CD4-positive, alpha-beta T cell (primary cell): Measurements from ENCODE around the gene PLA2G4B. TPM values are rescaled to one million over a fixed set of nuclear protein-coding genes. Genes with fewer than 3 reads are reported as not detected.

Experiments used
- ATAC-seq: fragments of 200-7000 bp; cut with Tn5 transposase; one replicate; pipeline ENCODE4 v1.10.0; 2022; ENCODE audit warnings: mild to moderate bottlenecking; ENCODE audit not compliant: poor library complexity
- CTCF ChIA-PET: fragments of 350-600 bp; sonication (Branson Sonifier 250); formaldehyde crosslinking; loops from one replicate; lab custom pipeline; 2021; ENCODE audit warnings: antibody characterized with exemption, inconsistent platforms; lab: Charles Lee
- POLR2A ChIA-PET: fragments of 350-600 bp; sonication (Branson Sonifier 250); formaldehyde crosslinking; loops from one replicate; lab custom pipeline; 2021; ENCODE audit warnings: antibody characterized with exemption, inconsistent platforms; lab: Charles Lee
- DNase-seq, 14 experiments: peaks; one replicate each; pipeline ENCODE4 v3.0.0-alpha.2; 2013 to 2020; ENCODE audit warnings: mixed read lengths in 2 of 14
- H3K27ac ChIP-seq, 2 donors: one replicate each; pipeline versions ENCODE4 v1.5.1 to v1.7.0; 2013; ENCODE audit warnings: low read length in 2 of 2, low read depth in 1 of 2, mild to moderate bottlenecking in 1 of 2
- H3K27me3 ChIP-seq, 2 experiments: 1 replicate in 1 of 2; 2 replicates in 1 of 2; pipeline versions ENCODE4 v1.6.1 to v1.7.0; 2013; ENCODE audit warnings: low read length in 2 of 2, control low read depth in 1 of 2, mild to moderate bottlenecking in 1 of 2, moderate library complexity in 1 of 2; ENCODE audit not compliant: insufficient read depth in 2 of 2, control insufficient read depth in 1 of 2
- H3K36me3 ChIP-seq: one replicate; pipeline ENCODE4 v1.6.1; 2013; ENCODE audit warnings: low read length, control low read depth; ENCODE audit not compliant: insufficient read depth
- H3K4me1 ChIP-seq: one replicate; pipeline ENCODE4 v1.6.1; 2013; ENCODE audit warnings: low read length, control low read depth; ENCODE audit not compliant: insufficient read depth
- H3K4me3 ChIP-seq: one replicate; pipeline ENCODE4 v1.5.1; 2013; ENCODE audit warnings: mild to moderate bottlenecking, low read length, moderate library complexity
- H3K9me3 ChIP-seq, 2 experiments: 1 replicate in 1 of 2; 2 replicates in 1 of 2; pipeline versions ENCODE4 v1.6.1 to v1.7.0; 2013; ENCODE audit warnings: low read length in 2 of 2, mild to moderate bottlenecking in 2 of 2, control low read depth in 1 of 2, moderate library complexity in 1 of 2; ENCODE audit not compliant: control insufficient read depth in 1 of 2, insufficient read depth in 1 of 2
- H3K27ac Mint-ChIP-seq: one replicate; pipeline ENCODE4 v1.8.0; 2020; ENCODE audit warnings: mixed read lengths
- H3K27me3 Mint-ChIP-seq: one replicate; pipeline ENCODE4 v1.8.0; 2021; ENCODE audit warnings: mixed read lengths
- H3K36me3 Mint-ChIP-seq: one replicate; pipeline ENCODE4 v1.8.0; 2021; ENCODE audit warnings: low read depth, mixed read lengths
- H3K4me1 Mint-ChIP-seq: one replicate; pipeline ENCODE4 v1.8.0; 2021; ENCODE audit warnings: low read depth, mixed read lengths
- H3K4me3 Mint-ChIP-seq: one replicate; pipeline ENCODE4 v1.8.0; 2020; ENCODE audit warnings: mild to moderate bottlenecking, mixed read lengths
- H3K9me3 Mint-ChIP-seq: one replicate; pipeline ENCODE4 v1.8.0; 2020; ENCODE audit warnings: mixed read lengths
- intact Hi-C, 2 experiments: fragments of 100-400 bp; cut with DNase I in 1 of 2; cut with micrococcal nuclease in 1 of 2; formaldehyde crosslinking; loops; one replicate each; pipeline versions ENCODE4 v1.15.1 to v1.9.0; 2023 to 2025; cut with DNase I, micrococcal nuclease
- total RNA-seq, 174 experiments: library from RNA in 2 of 174; stranded (reverse) in 2 of 174; gene quantifications; one replicate each; pipeline ENCODE4 v1.2.3 and lab custom pipeline; 2021 to 2026
- TF ChIP-seq, protein P1 (sequence below): fragments of 200-600 bp; IDR thresholded peaks from one replicate; pipeline ENCODE4 v1.8.0; 2022; ENCODE audit warnings: antibody characterized with exemption, mild to moderate bottlenecking

The PLA2G4B gene
- total RNA-seq, 2 experiments from 2014 or later: 33.7 to 34.6 TPM

- H3K9me3 ChIP-seq: no peaks in the 10 kb centered on the region
- H3K4me3 ChIP-seq: no peak overlapping the region
- Mint-ChIP-seq H3K9me3 (no peaks in the 10 kb centered on the region), H3K27me3 (no peaks in the 10 kb centered on the region), H3K4me1 (no peaks in the 10 kb centered on the region), H3K27ac (no peak overlapping the region), H3K36me3 (peaks cover 28% of the 10 kb centered on the region), H3K4me3 (no peak overlapping the region)
- DNase-seq: no peak
- intact Hi-C loops: no loop called here
- TF ChIP-seq, protein P1, sequence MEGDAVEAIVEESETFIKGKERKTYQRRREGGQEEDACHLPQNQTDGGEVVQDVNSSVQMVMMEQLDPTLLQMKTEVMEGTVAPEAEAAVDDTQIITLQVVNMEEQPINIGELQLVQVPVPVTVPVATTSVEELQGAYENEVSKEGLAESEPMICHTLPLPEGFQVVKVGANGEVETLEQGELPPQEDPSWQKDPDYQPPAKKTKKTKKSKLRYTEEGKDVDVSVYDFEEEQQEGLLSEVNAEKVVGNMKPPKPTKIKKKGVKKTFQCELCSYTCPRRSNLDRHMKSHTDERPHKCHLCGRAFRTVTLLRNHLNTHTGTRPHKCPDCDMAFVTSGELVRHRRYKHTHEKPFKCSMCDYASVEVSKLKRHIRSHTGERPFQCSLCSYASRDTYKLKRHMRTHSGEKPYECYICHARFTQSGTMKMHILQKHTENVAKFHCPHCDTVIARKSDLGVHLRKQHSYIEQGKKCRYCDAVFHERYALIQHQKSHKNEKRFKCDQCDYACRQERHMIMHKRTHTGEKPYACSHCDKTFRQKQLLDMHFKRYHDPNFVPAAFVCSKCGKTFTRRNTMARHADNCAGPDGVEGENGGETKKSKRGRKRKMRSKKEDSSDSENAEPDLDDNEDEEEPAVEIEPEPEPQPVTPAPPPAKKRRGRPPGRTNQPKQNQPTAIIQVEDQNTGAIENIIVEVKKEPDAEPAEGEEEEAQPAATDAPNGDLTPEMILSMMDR: no peak
- no peak for ATAC-seq
- no peaks in the 10 kb centered on the region for H3K27me3 ChIP-seq
- H3K4me1 ChIP-seq: peaks cover 8% of the 10 kb centered on the region
- POLR2A ChIA-PET: no interaction called here
- H3K36me3 ChIP-seq: peaks cover 64% of the 10 kb centered on the region
- H3K27ac ChIP-seq: no peak overlapping the region
- CTCF ChIA-PET: no interaction called here
These were observed 2.0 kb downstream of the PLA2G4B start for GRCh38 chr15:41840673-41841072.

DNA sequence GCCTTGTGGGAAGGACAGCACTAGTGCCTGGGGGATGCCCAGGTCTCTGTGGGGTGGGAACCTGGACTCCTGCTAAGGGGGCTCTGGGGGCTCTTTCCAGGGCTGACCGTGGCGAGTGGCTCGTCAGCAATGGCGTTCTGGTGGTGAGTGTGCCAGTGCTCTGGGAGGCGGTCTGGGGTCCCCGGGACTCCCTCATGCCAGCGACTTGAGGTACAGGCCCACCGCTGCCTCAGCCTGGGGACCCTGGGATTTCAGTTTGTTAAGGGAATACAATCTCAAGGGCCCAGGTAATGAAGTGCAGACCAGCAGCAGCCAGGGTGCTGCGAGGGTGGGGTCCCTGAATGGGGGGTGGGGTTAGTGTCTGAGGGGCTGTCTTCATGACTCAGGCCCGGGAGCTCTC is 2.5 kb downstream of the PLA2G4B start:
- H3K9me3 ChIP-seq: no peaks in the 10 kb centered on the region
- ATAC-seq: no peak
- no peaks in the 10 kb centered on the region for H3K27me3 ChIP-seq
- no peaks in the 10 kb centered on the region for H3K4me1 Mint-ChIP-seq
- no peak overlapping the region for H3K4me3 ChIP-seq
- no peak for DNase-seq
- peaks cover 5% of the 10 kb centered on the region for H3K4me1 ChIP-seq
- H3K9me3 Mint-ChIP-seq: no peaks in the 10 kb centered on the region
- TF ChIP-seq, protein P1: no peak
- peaks cover 32% of the 10 kb centered on the region for H3K36me3 Mint-ChIP-seq
- no peak overlapping the region for H3K4me3 Mint-ChIP-seq
- H3K27ac Mint-ChIP-seq: no peak overlapping the region
- H3K36me3 ChIP-seq: peaks cover 67% of the 10 kb centered on the region
- no peaks in the 10 kb centered on the region for H3K27me3 Mint-ChIP-seq
- ChIA-PET POLR2A (no interaction called here), CTCF (no interaction called here)
- no peak overlapping the region for H3K27ac ChIP-seq
- intact Hi-C loops: no loop called here

- H3K27ac ChIP-seq: no peak overlapping the region
- POLR2A ChIA-PET: no interaction called here
- peaks cover 5% of the 10 kb centered on the region for H3K4me1 ChIP-seq
- CTCF ChIA-PET: no interaction called here
- H3K27ac Mint-ChIP-seq: no peak overlapping the region
- H3K36me3 Mint-ChIP-seq: peaks cover 36% of the 10 kb centered on the region
- H3K36me3 ChIP-seq: peaks cover 69% of the 10 kb centered on the region
- H3K9me3 ChIP-seq: no peaks in the 10 kb centered on the region
- TF ChIP-seq, protein P1: no peak
- intact Hi-C loops: no loop called here
- H3K4me1 Mint-ChIP-seq: no peaks in the 10 kb centered on the region
- no peaks in the 10 kb centered on the region for H3K27me3 Mint-ChIP-seq
- DNase-seq (no peak), ATAC-seq (no peak)
- no peaks in the 10 kb centered on the region for H3K27me3 ChIP-seq
- H3K4me3 ChIP-seq: no peak overlapping the region
- H3K9me3 Mint-ChIP-seq: no peaks in the 10 kb centered on the region
- no peak overlapping the region for H3K4me3 Mint-ChIP-seq
These were observed 3.6 kb downstream of the PLA2G4B start for GRCh38 chr15:41842229-41842628.
